NOMO-1 (cell line): ENCODE measurements around the gene TMEM119.
"Not testable (repeated sequence)": the region's sequence is repeated elsewhere in the genome, so short reads cannot be mapped to it uniquely, and the experiment has no call there.

ENCODE experiments used
- DNase-seq, 2 experiments: peaks; one replicate each; lab custom pipeline; 2025; ENCODE audit not compliant: unreplicated experiment in 2 of 2; lab: John Stamatoyannopoulos, UW

TMEM119 gene

DNA sequence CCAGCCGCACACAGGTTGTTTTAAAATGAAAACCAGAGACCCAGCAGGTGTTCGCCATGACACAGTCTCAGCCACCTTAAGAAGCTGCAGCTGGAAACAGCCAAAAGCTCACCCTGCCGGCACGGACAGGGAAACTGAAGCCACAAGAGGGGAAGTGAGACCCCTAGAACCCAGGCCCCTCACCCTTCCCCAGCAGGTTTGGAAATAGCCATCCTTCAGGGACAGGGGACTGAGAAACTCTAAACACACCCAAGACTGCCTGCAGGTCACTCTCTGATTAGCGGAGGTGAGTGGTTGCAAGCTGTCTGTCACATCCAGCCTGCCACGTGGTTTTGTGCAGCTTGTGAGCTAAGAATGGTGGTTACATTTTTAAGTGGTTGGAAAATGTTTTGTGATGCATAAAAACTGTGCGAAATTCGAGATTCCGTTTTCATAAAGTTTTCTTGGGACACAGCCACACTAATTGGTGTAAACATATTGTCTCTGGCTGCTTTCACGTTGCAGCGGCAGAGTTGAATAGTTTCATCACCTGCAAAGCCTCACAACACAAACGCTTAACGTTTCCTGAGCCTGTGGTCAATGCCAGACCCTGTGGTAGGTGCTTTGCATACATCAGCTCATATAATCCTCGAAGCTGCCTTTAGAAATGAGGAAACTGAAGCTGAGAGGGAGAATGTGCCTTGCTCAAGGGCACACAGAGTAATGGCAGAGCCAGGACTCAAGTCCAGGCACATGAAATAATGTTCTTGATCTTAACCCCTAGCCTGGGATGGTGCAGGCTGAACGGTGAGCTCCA lies 37.5 kb upstream of the TMEM119 start:
- peak; percentile 89 to 97 for DNase-seq

DNA sequence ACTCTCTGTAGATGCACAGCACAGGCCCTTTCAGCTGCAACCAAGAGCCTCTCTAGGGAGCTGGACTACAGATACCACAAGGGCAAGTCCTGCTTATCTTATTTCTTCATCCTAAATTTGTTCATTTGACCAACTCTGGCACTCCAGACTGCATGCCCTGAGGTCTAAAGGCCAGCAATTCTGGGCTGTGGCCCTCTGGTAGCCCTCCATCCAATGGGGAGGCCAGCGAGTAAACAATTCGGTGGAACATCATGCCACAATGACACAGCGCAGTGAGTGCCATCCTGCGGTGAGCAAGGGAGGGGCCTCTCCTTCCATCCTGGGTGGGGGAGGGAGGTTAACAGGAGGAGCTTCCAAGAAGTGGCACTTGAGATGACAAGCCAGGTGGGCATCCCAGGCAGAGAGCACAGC lies 36.5 kb upstream of the TMEM119 start:
- peak; percentile 61 to 62 for DNase-seq

DNA sequence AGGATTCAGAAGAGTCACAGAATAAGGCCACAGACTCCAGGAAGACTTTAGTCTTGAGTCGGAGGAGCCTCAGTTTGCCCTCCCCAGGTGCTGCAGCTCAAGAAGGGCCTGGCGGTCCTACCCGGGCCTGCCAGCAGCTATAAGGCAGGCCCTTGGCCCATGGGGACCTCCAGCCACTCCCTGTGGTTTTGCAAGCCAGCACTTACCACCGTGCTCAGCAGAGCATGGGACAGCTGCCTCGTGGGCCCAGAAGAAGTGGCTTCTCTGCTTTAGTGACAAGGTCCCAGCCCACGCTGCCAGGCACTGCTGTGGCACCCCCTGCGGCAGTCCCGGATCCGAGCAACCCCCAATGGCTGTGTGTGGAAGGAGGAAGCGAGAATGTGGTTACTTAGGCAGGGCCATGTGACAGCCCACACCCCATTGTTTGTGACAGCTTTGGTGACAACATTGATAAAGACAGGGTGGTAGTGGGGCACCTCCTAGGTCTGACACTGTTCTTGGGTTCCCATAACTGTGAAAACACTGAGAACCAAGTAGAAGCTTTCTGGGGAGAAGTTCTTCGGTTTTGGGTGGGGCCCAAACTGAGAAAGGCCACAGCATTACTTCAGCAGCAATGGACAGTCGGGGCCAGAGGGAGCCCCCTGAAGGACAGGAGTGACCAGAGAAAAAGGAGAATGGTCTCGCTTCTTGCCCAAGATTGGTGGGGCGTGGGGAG lies 35.8 kb upstream of the TMEM119 start, which contains the start of gene SELPLG:
Gene SELPLG (minus strand): TSS at position 361 of the 715 bp plus-strand sequence. CDS start 9,587 bp downstream, outside the sequence.
- peak; percentile 93 to 96 for DNase-seq

DNA sequence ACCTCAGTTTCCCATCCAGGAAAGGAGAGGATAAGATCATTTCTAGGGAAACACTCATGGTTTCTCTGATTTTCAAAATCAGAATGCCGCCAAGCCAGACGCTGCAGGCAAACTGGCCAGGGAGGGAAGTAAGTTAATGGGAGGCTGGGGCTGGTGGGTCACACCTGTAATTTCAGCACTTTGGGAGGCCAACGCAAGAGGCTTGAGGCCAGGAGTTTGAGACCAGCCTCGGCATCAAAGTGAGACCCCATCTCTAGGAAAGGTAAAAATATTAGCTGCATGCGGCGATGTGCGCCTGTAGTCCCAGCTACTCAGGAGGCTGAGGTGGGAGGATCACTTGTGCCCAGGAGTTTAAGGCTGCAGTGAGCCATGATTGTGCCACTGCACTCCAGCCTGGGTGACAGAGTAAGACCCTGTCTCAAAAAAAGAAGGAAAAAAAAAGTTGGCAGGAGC lies 35.2 kb upstream of the TMEM119 start:
- DNase-seq = peak in 1 of 2 experiments; percentile 21

DNA sequence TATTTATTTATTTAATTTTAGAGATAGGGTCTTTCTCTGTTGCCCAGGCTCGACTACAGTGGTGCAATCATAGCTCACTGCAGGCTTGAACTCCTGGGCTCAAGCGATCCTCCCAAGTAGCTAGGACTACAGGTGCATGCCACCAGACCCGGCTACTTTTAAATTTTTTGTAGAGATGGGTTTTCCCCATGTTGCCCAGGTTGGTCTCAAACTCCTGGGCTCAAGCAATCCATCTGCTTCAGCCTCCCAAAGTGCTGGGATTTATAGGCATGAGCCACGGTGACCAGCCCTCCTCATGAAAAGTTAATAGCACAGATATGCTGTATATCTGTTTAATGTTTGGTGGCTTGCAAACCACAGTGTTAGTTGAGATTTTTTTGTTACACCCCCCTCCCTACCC lies 33.4 kb upstream of the TMEM119 start:
- not testable (repeated sequence) for DNase-seq

DNA sequence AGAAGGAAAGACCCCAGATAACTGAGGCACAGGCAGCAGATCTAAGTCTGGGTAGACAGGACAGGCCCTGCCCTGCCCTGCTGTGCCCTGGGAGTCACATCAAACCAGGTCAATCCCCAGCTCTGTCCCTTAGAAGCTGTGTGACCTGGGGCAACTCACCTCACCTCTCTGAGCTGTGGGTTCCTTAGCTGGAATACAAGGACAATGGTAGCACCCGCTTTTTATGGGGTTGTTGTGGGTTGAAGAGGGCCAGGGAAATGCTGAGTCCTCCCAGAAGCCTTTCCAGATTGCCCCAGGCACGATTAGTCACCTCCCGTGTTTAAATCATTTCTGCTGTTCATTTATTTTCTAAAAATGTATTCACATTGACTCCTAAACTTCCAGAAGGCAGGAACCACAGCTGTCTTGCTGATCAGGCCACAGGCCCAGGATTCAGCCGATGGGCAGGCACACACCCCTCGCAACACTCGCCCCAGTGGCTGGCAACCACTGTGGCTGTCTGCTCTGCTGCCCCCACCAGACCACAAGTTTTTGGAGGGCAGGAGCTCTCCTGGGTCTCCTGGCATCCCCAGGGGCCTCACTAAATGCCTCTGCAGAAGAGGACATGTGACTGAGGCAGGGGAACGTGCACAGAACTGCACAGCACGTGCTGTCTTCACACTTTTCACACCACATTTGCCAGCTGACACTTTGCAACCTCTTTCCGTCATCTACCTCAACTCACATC lies 32.8 kb upstream of the TMEM119 start:
- DNase-seq = no peak

DNA sequence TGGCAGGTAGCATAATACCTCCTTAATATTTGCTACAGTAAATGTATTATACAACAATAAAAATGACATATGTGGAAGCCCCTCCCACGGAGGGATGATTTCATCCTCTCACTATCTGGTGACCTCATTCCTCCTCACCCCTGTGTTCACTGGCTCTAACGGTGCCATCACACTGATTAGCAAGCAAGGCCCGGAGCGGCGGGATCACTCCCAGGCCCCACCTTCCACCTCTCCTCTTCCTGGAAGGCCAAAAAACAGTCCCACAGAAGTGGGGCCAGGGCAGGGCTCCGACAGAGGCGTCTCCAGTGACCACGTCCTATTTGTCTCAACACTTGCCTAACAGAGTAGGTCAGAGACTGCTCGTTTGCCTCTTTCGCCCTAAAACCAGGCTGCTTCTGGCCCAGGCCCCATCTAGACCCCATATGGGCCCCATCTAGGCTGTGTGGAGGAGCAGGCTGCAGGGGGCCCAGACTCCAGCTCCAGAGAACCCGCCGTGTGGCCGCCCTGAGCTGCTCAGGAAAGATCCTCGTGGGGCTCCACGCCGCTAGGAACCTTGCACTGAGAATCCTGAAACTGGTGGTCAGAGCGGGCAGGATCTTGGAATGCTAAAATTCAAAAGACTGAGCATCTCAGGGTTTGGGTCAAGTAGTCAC lies 32.1 kb upstream of the TMEM119 start:
- no peak for DNase-seq

DNA sequence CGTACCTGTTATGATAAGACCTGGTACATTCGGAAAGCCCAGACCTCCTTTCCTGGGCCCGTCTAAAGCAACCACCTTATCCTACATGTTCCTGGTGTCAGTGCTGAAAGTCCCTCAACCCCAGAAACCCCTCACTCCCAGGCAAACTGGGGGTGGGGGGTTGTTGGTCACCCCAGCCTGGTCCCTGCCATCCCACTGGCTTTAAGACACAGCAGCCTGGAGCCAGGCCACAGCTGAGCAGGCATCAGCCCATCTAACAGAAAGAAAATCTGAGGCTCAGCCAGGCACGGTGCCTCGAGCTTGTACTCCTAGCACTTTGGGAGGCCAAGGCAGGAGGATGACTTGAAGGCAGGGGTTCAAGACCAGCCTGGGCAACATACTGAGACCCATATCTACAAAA lies 31.3 kb upstream of the TMEM119 start:
- no peak for DNase-seq

DNA sequence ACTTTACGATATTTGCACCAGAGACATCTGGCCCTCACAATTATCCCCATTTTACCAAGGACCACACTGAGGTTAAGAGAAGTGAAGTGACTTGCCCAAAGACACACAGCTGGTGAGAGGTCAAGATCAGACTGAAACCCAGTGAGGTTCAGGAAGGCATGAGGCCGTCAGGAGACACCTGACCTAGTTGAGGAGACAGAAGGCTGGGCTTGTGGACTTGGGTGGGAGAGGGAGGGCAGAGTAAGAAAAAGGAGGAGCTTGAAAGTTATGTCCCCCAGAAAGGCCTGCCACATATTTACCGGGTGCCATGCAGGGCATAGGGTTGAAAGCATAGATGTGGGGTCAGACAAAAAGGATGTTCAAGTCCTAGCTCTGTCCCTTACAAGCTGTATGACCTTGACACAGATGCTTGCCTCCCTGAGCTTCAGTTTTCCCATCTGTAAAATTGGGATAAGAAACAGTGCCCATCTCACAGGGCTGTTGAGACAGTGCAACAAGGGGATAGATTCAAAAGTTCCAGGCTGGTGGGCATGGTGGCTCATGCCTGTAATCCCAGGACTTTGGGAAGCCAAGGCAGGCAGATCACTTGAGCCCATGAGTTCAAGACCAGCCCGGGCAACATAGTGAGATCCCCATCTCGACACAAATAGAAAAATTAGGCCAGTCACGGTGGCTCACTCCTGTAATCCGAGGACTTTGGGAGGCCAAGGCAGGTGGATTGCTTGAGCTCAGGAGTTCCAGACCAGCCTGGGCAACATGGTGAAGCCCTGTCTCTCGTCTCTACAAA lies 29.4 kb upstream of the TMEM119 start:
- DNase-seq = no peak

DNA sequence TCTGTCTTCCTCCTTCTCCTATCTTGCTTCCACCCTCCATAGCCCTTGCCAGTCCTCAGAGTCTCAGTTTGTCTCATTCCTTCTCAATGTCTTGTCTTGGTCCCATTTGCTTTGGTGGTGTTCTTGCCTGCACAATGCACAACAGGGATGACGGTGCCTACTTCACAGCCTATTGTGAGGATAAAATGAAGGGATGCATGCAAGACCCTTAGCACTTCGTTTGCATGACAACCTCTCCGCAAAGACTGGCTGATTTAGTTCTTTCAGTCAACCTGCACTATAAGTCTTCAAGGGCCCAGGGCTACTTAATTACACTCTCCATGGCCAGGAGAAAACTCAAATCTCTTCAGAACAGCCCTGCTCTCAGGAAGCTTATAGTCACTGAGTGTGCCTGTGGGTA lies 27.3 kb upstream of the TMEM119 start:
- no peak for DNase-seq

DNA sequence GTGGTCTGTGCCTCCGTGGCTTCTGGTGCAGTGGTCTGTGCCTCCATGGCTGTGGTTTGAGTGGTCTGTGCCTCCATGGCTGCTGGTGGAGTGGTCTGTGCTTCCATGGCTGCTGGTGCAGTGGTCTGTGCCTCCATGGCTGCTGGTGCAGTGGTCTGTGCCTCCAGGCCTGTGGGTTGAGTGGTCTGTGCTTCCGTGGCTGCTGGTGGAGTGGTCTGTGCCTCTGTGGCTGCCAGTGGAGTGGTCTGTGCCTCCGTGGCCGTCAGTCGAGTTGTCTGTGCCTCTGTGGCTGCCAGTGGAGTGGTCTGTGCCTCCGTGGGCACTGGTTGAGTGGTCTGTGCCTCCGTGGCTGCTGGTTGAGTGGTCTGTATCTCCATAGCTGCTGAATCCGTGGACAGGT lies 25.7 kb upstream of the TMEM119 start:
- DNase-seq = no peak

DNA sequence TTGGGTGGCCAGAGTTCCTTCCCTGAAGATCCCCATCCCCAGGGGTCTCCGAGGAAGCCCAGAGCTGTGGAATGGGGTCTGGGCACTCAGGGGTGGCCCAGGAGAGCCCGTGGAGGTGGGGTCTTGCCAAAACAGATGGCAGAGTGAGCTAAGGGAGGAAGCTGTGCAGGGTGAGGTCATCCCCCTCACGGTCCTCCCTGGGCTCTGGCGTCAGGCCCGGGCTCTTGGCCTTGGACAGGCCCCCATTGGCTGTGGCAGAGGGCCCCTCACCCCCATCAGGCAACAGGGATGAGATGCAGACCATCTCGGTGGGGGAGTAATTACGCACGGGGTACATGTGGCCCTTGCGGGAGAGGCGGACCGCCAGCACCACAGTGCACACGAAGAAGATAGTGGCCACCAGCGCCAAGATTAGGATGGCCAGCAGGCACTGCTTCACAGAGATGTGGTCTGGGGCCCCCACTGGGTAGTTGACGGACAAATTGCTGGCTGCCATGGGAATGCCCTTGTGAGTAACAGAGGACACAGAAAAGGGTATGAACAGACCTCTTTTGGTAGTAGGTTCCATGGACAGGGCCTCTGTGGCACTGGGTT lies 25.1 kb upstream of the TMEM119 start:
- DNase-seq = no peak

DNA sequence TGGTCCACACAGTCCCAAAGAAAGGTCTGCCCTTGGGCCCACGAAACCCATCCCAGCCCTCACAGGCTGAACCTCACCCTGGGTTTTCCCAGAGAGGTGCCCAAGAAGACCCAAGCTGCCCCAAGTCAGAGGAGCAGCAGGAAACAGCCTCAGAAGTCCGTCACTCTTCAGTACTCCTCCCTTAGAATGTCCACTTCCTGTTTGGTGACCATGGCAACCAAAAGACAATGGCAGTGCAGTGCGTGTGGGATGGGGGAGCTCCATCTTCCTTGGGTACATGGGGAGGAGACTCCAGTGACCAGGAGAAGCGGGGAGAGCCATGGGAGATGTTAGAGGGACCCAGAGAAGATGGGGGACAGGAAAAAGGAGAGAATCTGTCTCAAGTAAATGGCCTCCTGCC lies 24.5 kb upstream of the TMEM119 start:
- peak in 1 of 2 experiments; percentile 10 for DNase-seq

DNA sequence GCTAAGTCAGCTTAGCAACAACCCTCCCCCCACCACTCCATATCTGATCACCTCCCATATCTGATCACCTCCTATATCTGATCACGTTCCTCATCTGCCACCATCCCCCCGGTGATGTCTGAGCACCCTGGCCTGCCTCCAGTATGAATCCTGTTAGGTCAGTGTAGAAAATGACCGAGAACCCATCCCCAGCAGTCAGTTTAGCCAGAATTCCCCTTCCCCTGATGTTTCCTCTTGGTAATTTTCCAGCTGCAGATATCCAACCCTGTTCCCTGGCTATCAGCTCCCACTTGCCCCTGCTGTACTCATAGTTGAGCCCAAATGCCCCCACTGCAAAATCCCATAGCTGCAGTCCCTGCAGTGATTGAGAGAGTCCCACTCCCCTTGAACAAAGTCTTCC lies 23.3 kb upstream of the TMEM119 start:
- DNase-seq = no peak

DNA sequence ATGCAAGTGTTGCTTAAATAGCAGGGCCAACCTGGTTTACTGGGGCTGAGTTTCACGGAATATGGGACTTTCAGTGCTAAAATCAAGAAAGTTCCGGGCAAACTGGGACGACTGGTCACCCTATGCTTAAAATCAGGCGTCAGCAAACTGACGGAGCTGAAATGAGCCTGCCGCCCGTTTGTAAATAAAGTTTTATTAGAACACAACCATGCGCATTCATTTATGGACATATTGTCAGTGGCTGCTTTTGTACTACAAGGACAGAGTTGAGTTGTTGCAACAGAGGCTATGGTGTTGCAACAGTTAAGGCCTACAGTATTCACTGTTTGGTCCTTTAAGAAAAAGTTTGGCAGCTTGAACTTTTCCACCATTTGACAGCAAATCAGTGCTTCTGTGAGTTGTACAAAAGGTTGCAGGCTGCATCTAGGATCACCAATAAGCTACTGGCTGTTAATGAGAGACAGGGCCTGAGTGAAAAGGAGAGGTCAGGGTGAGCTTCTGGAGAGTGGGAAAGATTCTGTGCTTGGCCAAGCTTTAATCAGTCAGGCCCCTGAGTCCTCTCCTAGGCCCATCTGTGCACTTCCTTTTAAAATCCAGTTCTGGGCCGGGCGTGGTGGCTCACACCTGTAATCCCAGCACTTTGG lies 22.5 kb upstream of the TMEM119 start:
- DNase-seq = peak; percentile 35 to 39

DNA sequence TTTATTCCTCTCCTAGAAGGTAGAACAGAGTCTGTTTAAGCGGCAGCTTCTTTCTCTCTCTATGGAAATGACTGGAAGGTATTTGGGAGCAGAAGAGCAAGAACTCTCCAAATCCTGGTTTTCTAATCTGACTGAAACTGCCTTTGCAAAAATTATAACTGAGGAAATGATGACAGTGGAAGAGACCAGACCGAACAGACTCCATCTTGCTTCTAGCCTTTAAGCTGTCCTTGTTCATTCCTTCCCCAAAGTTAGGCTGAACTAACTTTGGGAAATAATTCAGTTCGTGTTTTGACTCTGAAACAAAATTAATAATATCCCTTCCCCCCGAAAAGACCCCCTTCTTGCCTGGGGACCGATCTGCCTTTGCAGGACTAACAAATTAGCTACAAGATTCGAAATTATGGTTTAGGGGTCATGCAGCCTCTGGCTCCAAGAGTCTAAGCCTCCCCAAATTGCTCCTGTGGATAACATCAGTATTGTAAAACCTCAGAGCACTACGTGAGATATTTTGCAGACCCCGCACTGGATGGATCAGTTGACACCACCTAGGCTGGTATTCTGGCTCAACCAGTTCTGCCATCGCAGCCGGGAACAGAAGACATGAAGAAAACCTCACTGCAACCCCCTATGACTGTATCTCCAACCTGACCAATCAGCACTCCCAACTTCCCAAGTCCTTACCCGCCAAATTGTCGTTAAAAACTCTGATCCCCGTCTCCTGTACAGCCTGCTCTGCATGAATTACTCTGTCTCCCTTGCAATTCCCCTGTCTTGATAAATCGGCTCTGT lies 21.7 kb upstream of the TMEM119 start:
- no peak for DNase-seq

DNA sequence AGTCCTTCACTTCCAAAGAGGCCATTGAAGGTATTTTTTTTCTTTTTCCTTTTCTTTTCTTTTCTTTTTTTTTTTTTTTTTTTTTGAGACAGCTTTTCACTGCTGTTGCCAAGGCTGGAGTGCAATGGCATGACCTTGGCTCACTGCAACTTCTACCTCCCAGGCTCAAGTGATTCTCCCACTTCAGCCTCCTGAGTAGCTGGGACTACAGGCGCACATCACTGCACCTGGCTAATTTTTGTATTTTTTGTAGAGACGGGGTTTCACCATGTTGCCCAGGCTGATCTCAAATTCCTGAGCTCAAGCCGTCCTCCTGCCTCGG lies 21.0 kb upstream of the TMEM119 start:
- not testable (repeated sequence) for DNase-seq
